ENCODE data around the gene TP73.

Gene TP73

DNA sequence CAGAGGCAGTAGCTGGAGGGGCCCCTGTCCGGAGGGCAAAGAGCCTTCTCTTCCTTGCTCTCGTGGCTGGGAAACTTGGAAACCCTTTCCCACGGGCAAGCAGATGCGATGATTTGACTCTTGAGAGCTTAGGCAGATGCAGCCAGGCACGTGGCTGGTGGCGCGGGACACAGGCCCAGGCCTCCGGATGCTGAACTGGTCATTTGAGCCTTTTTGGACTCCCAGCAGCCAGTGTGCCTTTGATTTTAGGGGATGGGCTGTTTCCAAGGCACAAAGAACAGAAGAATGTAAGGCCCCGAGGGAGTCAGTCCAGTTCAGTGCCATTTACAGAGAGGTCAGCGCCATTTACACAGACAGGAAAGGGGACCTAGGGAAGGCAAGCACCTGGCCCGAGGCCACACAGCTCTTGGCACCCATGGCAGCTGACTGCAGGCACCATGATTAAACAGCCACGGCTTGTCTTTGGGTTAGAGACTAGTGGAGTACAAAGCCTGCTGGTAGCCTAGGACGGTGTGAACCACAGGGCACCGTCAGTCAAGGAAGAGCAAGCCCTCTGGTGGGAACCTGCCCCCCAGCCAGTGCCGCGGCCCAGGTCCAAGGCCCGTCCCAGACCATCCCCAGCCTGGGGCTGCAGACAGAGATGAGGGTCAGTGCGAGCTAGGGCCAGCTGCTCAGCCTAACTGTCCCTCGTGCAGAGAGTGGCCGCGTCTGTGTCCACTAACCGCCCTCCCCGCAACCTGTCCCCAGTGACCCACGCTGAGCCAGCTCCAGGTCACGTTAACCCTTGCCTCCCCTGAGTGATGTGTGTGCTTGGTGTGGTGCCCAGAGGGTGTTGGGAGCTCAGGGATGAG, 79.5 kb downstream of the TP73 start:
- DNase-seq (ENCODE audit: extremely low read depth, low read depth), result no peak
- TF ChIP-seq, protein P1, sequence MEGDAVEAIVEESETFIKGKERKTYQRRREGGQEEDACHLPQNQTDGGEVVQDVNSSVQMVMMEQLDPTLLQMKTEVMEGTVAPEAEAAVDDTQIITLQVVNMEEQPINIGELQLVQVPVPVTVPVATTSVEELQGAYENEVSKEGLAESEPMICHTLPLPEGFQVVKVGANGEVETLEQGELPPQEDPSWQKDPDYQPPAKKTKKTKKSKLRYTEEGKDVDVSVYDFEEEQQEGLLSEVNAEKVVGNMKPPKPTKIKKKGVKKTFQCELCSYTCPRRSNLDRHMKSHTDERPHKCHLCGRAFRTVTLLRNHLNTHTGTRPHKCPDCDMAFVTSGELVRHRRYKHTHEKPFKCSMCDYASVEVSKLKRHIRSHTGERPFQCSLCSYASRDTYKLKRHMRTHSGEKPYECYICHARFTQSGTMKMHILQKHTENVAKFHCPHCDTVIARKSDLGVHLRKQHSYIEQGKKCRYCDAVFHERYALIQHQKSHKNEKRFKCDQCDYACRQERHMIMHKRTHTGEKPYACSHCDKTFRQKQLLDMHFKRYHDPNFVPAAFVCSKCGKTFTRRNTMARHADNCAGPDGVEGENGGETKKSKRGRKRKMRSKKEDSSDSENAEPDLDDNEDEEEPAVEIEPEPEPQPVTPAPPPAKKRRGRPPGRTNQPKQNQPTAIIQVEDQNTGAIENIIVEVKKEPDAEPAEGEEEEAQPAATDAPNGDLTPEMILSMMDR (IDR thresholded peaks at IDR 0.05; ENCODE audit: low read depth, low read length, missing control alignments), result no peak
- no peak overlapping the region for H3K4me3 ChIP-seq (replicated peaks; ENCODE audit: low read depth, low read length)

DNA sequence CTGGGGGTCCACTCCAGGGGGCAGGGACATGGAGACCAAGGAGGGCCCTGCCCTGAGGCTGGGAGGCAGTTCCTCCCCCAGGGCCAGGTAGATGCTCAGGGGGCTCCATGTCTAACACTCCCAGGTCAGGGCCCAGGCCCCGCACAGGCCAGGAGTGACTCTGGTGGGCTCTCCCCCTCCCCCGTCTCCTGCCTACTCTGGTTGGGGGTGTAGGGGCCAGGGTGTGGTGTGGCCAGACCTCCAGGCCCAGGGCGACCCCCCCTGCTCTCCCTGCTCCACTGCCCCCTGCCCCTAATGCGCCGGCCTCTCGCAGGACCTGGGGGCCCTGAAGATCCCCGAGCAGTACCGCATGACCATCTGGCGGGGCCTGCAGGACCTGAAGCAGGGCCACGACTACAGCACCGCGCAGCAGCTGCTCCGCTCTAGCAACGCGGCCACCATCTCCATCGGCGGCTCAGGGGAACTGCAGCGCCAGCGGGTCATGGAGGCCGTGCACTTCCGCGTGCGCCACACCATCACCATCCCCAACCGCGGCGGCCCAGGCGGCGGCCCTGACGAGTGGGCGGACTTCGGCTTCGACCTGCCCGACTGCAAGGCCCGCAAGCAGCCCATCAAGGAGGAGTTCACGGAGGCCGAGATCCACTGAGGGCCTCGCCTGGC, 80.2 kb downstream of the TP73 start:
- TF ChIP-seq, protein P1 (IDR thresholded peaks at IDR 0.05; ENCODE audit: low read depth, low read length, missing control alignments), result no peak
- H3K4me3 ChIP-seq (replicated peaks; ENCODE audit: low read depth, low read length), result no peak overlapping the region
- DNase-seq (ENCODE audit: extremely low read depth, low read depth), result no peak

- H3K4me3 ChIP-seq (replicated peaks; ENCODE audit: low read depth, low read length), result no peak overlapping the region
- no peak for DNase-seq (ENCODE audit: extremely low read depth, low read depth)
- TF ChIP-seq, protein P1 (IDR thresholded peaks at IDR 0.05; ENCODE audit: low read depth, low read length, missing control alignments), result no peak
These were observed 81.0 kb downstream of the TP73 start for GRCh38 chr1:3733094-3733882.

GRCh38 chr1:3733883-3734589, 81.7 kb downstream of the TP73 start:
- TF ChIP-seq, protein P1 (IDR thresholded peaks at IDR 0.05; ENCODE audit: low read depth, low read length, missing control alignments), result no peak
- no peak for DNase-seq (ENCODE audit: extremely low read depth, low read depth)
- no peak overlapping the region for H3K4me3 ChIP-seq (replicated peaks; ENCODE audit: low read depth, low read length)

GRCh38 chr1:3734602-3735001, 82.3 kb downstream of the TP73 start:
- TF ChIP-seq, protein P1 (IDR thresholded peaks at IDR 0.05; ENCODE audit: low read depth, low read length, missing control alignments), result no peak
- DNase-seq (ENCODE audit: extremely low read depth, low read depth), result no peak
- H3K4me3 ChIP-seq (replicated peaks; ENCODE audit: low read depth, low read length), result no peak overlapping the region

DNA sequence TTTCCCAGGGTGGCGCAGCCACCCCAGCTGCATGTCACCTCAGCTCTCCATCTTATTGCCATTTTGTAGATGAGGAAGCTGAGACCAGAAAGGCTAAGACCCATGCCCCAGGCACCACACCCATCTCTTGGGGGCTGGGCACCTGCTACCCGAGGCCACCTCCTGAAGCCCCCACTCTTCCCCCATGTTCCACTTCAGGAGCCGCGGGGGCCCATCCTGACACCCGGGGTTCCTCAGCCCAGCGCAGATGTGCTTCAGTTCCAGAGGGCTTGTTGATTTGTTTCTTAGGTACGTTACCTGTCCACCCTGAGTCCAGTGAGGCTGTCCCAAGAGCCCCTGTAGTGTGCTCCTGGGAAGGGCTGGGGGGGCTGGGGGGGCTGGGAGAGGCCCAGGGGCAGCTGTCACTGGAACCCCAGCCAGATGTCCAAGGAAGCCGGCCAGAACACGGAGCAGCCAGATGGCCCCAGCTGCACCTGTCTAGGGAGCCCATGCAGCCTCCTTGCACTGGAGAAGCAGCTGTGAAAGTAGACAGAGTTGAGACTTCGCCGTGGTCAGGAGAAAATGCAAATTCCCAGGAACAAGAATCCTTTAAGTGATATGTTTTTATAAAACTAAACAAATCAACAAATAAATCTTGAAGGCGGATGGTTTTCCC, 82.8 kb downstream of the TP73 start:
- DNase-seq (ENCODE audit: extremely low read depth, low read depth), result no peak
- TF ChIP-seq, protein P1 (IDR thresholded peaks at IDR 0.05; ENCODE audit: low read depth, low read length, missing control alignments), result no peak
- H3K4me3 ChIP-seq (replicated peaks; ENCODE audit: low read depth, low read length), result no peak overlapping the region

All from HFF-Myc (cell line).